Activated naive CD4-positive, alpha-beta T cell treated with anti-CD3 and anti-CD28 coated beads, Interleukin-2, amount 50 U/mL, for 24 hours (primary cell): ENCODE measurements around the gene SIGMAR1.
A peak's percentile ranks its signal among the peaks of the same experiment; 100 is the strongest.

Experiments
- H3K27ac Mint-ChIP-seq: one replicate; pipeline ENCODE4 v1.8.0; 2021; ENCODE audit warnings: mild to moderate bottlenecking, mixed read lengths
- H3K27me3 Mint-ChIP-seq: one replicate; pipeline ENCODE4 v1.8.0; 2021; ENCODE audit warnings: mixed read lengths
- H3K36me3 Mint-ChIP-seq: one replicate; pipeline ENCODE4 v1.8.0; 2021; ENCODE audit warnings: mixed read lengths
- H3K4me1 Mint-ChIP-seq: one replicate; pipeline ENCODE4 v1.8.0; 2021; ENCODE audit warnings: mixed read lengths
- H3K4me3 Mint-ChIP-seq: one replicate; pipeline ENCODE4 v1.8.0; 2021; ENCODE audit warnings: mild to moderate bottlenecking, mixed read lengths
- H3K9me3 Mint-ChIP-seq: one replicate; pipeline ENCODE4 v1.8.0; 2021; ENCODE audit warnings: mixed read lengths

Gene SIGMAR1

DNA sequence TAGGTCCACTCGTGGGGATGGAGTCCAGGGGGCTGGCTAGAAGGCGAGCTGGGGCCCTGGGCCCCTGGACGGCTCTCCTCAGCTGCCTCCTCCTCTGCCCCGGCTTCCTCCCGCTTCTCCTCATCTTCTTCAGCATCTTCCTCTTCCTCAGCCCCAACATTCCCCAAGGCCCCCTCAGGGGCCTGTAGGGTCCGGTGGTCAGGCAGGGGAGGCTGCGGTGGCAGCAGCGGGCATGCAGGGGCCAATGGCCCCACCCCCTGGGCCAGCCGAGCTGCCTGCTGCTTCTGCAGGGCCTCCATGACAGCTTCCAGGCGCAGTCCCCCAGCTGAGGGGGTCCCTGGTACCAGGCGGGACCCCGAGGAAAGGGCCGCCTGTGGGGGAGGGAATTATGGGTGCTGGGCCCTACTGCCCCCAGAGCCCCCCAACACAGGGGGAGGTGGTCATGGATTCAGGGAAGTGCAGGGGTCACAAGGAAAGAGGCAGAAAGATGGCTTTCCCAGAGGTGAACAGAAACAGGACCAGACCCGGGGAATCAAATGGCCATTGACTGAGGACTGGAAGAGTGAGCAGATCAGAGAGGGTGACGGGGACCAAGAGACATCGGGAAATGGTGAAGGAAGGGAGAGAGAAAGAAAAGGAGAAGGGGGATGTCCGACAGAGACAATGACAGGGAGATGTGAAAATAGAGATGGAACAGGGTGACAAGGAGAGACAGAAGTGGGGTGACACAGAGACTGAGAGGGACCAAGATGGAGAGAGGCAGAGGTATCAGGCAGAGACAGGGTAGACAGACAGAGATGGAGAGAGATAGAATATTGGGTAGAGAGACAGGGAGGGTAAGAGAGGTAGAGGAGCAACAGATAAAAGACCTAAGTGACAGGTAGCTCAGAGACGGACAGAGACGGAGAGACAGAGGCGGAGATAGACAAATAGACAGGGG lies 9.6 kb downstream of the SIGMAR1 start:
- H3K27me3 Mint-ChIP-seq, result peaks cover 46% of the 10 kb centered on the region
- H3K4me3 Mint-ChIP-seq, result peak overlapping the region; percentile 91

DNA sequence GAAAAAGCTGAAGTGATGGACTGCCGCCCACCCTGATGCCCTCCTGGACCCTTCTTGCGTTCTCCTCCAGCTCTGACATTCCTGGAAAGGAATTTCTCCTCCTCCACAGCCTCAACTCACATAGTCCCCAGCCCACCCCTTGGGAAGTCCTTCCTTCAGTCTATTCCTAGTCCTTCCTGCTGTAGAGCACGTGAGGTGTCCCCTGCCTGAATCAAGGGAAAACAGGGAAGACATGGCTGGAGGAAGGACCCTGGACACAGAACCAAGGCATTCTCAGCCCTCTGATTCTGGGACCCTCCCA lies 12.5 kb downstream of the SIGMAR1 start:
- peaks cover 2% of the 10 kb centered on the region for H3K36me3 Mint-ChIP-seq
- H3K9me3 Mint-ChIP-seq, result no peaks in the 10 kb centered on the region
- H3K27me3 Mint-ChIP-seq, result peaks cover 52% of the 10 kb centered on the region
- no peak overlapping the region for H3K4me3 Mint-ChIP-seq
- peak overlapping the region; percentile 59 for H3K27ac Mint-ChIP-seq
- H3K4me1 Mint-ChIP-seq, result peaks cover 25% of the 10 kb centered on the region

More for the DNA sequence above, 9.6 kb downstream of the SIGMAR1 start:
- Mint-ChIP-seq H3K36me3 (peaks cover 2% of the 10 kb centered on the region), H3K9me3 (no peaks in the 10 kb centered on the region), H3K4me1 (peaks cover 23% of the 10 kb centered on the region), H3K27ac (peak overlapping the region; percentile 65)

DNA sequence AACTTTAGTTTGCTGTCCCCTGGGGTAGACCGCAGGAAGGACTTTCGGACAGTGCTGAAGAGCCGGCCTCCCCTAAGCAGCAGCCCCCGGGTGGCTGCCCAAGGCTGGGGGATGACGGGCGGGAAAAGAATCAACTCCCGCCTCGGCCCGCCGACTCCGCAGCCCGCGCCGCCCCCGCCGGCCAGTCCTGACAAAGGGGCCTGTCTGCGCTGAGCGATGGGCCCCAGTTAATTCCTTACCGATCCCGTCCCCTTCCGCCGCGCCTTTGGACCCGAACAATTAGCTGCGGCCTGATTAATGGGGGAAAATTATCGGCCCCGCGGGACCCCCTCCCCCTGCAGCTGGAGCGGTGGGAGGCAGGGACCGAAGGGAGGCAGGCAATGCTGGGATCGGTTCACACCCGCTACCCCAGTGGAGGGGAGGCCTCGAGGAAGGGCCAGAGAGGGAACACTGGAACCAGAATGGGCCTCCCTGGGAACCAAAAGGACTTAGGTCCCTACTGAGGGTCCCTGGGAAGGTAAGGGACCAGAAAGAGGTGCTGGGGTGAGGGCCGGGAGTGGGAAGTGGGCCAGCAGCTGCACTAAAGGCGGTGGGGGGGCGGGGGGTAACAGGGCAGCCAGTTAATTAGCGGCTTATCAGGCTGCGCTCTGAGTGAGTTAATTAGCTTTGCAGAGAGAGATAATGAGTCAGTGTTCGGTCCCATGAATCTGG lies 13.0 kb downstream of the SIGMAR1 start:
- Mint-ChIP-seq H3K27me3 (peaks cover 50% of the 10 kb centered on the region), H3K27ac (peak overlapping the region; percentile 59), H3K4me3 (no peak overlapping the region), H3K4me1 (peaks cover 29% of the 10 kb centered on the region), H3K9me3 (no peaks in the 10 kb centered on the region), H3K36me3 (peaks cover 2% of the 10 kb centered on the region)

DNA sequence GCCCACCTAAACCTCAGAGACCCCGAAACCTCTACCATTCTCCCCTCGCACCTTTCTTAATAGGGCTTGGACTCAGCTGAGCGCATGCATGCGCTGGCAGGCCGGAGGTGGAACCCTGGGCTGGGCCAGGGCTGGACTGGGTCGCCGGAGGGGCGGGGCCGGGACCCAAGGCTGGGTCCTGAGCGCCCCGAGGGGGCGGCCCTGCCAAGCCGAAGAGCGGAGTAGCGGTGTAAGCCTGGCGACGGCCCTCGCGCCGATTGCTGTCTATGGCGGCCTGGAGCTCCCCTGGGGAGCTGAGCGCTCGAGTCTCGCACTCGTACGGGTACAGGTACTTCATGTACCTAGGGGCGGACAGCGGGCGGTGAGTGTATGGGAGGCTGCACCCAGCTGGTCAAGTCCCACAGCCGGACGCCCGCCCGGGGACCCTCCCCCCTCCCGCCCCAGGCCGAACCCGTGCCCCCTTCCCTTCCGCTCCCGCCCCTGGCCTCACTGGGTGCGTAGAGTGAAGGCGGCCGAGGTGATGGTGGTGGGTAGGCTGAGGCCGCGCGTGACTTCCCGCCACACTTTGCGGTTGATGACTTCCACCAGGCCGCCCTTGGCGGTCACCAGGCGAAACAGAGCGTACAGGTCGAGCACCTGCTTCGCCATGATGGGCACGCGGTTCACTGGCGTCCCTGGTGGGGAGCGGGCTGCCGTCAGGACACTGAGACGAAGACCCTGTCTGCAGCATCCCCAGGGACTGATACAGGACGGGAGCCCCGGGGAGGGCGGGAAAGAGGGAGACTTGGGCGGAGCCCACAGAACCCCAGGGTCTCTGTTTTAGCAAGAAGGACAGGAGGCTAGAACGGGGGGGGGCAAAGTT lies 14.0 kb downstream of the SIGMAR1 start:
- peak overlapping the region; percentile 70 for H3K27ac Mint-ChIP-seq
- no peaks in the 10 kb centered on the region for H3K9me3 Mint-ChIP-seq
- H3K4me3 Mint-ChIP-seq, result peak overlapping the region; percentile 35
- H3K36me3 Mint-ChIP-seq, result peaks cover 2% of the 10 kb centered on the region
- H3K4me1 Mint-ChIP-seq, result peaks cover 32% of the 10 kb centered on the region
- peaks cover 45% of the 10 kb centered on the region for H3K27me3 Mint-ChIP-seq

DNA sequence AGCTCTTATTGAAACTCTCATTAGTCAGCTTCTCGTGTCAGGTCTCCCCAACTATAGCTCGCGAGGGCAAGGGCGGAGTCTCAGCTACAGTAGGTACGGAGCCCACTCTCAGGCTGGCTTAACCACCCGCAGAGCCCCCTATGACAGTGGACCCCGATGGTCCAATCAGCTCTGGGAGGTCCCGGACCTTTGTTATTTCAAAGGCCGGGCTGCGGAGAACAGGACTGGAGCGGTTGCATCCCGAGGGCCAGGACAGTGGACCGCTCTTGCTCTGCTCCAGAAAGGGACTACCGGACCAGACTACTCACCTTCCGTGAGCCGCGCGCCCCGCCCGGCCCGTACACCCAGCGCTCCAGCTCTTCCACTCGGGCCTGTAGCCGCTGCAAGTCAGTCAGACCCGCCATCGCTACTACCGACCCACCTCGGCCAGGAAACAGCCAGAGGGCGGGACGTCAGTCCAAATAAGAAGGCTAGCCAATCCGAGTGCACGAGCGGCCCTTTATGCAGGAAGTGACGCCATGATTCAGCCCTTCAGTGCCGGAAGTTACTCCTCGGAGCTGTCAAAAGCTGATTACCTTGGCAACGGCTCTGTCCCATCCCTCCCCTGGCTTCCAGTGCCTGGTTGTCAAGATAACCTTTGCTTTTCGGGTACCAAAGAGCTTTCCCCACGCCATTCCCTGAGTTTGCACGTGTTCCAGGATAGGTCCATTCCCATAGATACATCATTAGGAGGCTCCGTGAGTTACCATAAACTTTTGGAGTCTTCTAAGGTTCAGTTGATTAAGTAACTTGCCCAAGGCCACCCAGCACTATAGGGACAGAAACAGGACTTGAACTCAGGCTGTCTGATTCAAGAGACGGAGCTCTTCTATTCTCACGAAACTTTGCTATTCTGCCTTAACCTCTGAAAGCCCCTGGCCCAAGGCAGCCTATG lies 17.3 kb downstream of the SIGMAR1 start, which contains the start of gene DCTN3:
DCTN3 (minus strand) TSS at position 435 of the 934 bp plus-strand sequence; CDS start at position 404, 31 bp downstream.
- H3K36me3 Mint-ChIP-seq, result peaks cover 3% of the 10 kb centered on the region
- H3K4me3 Mint-ChIP-seq, result peak within 1 kb of the TSS; percentile 88
- H3K9me3 Mint-ChIP-seq, result no peaks in the 10 kb centered on the region
- peak within 1 kb of the TSS; percentile 62 for H3K27ac Mint-ChIP-seq
- H3K4me1 Mint-ChIP-seq, result peaks cover 25% of the 10 kb centered on the region
- H3K27me3 Mint-ChIP-seq, result peaks cover 22% of the 10 kb centered on the region

DNA sequence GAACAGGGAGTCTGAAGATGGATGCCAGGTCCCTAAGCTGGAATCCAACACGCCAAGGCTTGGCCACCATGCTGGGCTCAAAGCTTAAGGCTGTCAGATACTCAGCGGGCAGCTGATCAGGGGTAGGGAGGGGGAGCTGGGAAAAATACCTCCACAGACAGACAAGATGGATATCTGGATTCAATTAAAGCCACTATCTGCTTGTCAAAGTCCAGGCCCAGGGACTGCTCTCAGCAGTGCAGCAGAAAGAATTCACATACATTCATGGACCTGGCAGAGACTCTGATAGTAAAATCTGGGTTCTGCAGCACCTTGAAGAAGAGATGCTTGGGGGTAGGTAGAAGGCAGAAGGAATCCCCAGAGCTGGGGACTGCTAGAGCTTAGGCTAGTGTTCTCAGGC lies 22.5 kb downstream of the SIGMAR1 start:
- no peak overlapping the region for H3K4me3 Mint-ChIP-seq
- H3K36me3 Mint-ChIP-seq, result peaks cover 7% of the 10 kb centered on the region
- no peak overlapping the region for H3K27ac Mint-ChIP-seq

DNA sequence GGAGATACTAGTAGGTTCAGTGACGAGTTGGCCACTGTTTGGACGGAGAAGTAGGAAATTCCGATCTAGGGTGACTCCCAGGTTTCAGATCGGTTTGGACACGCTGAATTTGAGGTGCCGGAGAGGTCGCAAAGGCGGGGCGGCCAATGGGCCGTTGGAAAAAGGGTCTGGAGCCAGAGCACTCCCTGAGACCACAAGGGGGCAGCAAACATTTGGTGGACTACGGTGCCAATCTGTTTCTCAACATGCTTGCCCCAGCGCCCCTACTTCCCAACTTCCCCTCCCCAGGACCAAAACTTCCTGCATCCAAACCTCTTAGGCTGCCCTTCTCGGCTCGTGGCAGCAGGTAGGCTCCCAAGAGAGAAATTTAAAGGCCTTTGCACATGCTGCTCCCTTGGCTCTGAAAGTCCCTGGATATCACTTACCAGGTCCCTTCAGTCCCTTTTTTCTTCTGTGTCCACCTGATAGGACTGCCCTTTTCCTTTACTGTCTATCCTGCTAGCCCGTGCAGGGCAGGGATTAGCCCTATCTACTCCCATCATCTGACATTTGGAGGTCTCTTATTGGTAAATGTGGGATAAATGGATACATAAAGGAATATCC lies 24.7 kb downstream of the SIGMAR1 start:
- Mint-ChIP-seq H3K4me3 (peak overlapping the region; percentile 92), H3K9me3 (no peaks in the 10 kb centered on the region), H3K27me3 (no peaks in the 10 kb centered on the region), H3K36me3 (peaks cover 7% of the 10 kb centered on the region), H3K4me1 (peaks cover 26% of the 10 kb centered on the region), H3K27ac (peak overlapping the region; percentile 71)

More for the DNA sequence above, 22.5 kb downstream of the SIGMAR1 start:
- H3K27me3 Mint-ChIP-seq, result no peaks in the 10 kb centered on the region
- H3K9me3 Mint-ChIP-seq, result no peaks in the 10 kb centered on the region
- peaks cover 38% of the 10 kb centered on the region for H3K4me1 Mint-ChIP-seq

DNA sequence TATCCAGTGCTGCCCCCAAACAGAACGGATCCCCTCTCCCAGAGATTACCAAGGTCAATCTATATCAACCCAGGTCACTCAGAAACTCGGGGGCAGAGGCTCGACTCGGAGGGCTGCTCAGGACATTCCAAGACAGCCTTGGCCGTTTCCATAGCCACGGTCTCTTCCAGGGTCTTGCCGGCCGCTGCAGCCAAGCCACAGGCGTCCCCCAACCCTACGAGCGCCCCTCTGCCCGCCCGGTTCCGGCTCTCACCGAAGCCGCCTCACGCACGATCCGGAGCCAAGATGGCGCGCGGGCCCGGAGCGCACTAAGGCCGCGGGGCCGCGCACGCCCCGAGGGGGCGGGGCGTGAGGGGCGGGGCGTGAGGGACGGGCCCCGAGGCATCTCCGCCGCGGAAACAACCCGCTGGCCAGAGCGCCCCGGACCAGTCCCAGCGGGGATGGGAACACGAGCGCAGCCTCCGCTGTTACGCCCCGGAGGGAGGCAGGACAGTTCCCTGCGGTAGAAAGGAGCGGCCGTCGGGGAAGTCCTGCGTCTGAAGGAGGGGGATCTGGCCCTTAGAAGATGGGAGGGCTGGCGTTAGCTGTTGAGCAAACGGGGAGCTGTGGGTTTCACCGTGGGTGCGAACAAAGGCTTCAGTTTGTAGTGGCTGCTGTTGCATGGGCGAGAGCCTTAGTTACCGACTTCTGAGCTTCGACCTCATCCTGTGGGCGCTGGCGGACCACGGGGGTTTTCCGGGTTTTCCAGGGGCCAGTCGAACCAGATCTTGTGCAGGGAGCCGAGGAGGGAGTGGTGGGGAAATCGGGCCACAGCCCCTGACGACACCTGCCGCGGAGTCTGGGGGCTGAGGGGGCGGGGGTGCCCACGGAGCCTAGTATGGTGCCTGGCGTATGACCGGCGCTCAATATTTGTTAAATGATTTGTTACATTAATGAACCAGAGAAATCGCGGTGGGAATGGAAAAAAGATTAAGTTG lies 25.5 kb downstream of the SIGMAR1 start, which contains the start of gene RPP25L:
RPP25L (minus strand) TSS at position 287 of the 977 bp plus-strand sequence. CDS start 801 bp downstream, outside the sequence.
- Mint-ChIP-seq H3K36me3 (peaks cover 7% of the 10 kb centered on the region), H3K9me3 (no peaks in the 10 kb centered on the region), H3K4me1 (peaks cover 26% of the 10 kb centered on the region), H3K4me3 (peak within 1 kb of the TSS; percentile 92), H3K27me3 (no peaks in the 10 kb centered on the region), H3K27ac (peak within 1 kb of the TSS; percentile 95)

DNA sequence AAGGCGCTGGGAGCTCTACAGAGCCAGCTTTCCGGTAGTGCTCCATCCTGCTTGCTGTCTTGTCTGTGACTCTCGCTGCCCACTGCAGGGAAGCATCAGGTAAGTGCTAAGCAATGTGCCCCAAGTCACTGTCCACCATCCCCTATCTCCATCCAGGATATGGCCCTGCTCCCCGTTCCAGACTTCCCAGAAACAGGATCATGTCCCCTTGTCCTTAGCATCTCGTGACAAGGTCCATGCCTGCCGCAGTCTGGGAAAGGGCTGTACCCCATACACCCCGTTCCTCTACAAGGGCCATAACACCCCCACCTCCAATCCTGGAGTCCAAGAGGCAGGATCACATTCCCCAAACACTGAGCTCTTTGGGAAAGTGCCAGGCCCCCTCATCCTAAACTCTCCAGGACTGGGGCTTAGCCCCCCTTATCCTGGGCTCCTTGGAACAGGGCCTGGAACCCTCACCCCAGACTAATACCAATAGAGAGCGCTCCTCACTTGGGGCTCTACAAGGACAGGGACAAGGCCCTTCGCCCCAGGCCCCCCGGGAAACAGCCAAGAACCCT lies 26.3 kb downstream of the SIGMAR1 start:
- H3K36me3 Mint-ChIP-seq, result peaks cover 5% of the 10 kb centered on the region
- no peaks in the 10 kb centered on the region for H3K9me3 Mint-ChIP-seq
- H3K4me1 Mint-ChIP-seq, result peaks cover 26% of the 10 kb centered on the region
- peak overlapping the region; percentile 95 for H3K27ac Mint-ChIP-seq
- H3K27me3 Mint-ChIP-seq, result no peaks in the 10 kb centered on the region
- peak overlapping the region; percentile 92 for H3K4me3 Mint-ChIP-seq

DNA sequence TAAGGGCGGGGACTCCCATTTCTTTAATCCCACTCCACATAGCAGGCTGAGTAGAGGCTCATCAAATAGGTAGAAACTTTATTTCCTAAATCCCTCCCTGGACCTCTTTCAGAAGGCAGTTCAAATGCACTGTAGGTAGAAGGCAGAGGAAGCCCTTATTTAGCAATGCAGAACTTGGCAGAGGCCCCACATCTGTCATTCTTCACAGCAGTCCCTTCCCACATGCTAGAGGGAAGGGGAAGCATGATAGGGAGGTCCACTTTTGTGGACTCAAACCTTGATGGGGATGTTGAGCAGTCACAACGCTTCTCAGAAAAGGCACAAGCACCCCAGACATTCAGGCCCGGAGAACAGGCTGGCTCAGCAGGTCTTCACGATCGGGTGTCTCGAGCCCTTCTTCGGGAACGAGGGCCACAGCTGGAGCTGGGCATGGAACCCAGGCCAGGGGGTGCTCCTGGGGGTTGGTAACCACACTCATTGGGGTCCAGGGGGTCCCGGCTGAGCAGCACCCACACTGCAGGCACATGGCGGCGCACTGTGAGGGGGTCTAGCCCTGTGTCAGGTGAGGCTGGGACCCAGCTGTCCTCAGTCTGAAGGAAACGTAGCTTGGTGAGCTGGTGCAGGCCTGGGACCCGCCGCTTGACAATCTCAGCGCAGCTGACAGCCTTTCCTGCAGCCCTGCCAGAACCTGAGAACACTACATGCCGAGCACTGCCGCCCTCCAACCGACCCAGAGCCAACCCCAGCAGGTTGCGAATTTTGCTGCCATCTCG lies 27.0 kb downstream of the SIGMAR1 start:
- Mint-ChIP-seq H3K4me3 (peak overlapping the region; percentile 92), H3K4me1 (peaks cover 26% of the 10 kb centered on the region), H3K27me3 (no peaks in the 10 kb centered on the region), H3K9me3 (no peaks in the 10 kb centered on the region), H3K36me3 (peaks cover 4% of the 10 kb centered on the region), H3K27ac (no peak overlapping the region)

DNA sequence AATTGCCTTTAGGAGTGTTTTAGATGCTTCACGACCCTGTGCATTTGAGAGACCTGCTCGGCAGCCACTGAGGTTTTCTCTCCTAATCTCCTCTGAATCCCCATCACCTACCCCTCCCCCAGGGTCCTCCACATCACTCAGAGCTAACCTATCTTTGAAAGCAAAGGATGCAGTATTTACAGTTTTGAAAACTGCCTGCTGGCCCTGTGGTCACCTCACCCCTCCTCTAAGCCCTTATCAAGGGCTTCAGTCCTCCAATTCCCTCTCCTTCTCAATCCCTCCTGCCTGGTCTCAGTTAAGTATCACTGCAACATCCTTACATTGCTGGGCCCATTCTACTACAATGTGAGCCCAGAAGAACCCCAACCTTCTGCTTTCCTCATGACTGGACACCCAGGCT lies 30.3 kb downstream of the SIGMAR1 start:
- peaks cover 16% of the 10 kb centered on the region for H3K4me1 Mint-ChIP-seq
- no peaks in the 10 kb centered on the region for H3K9me3 Mint-ChIP-seq
- H3K36me3 Mint-ChIP-seq, result peaks cover 1% of the 10 kb centered on the region
- H3K27ac Mint-ChIP-seq, result no peak overlapping the region
- H3K27me3 Mint-ChIP-seq, result peaks cover 2% of the 10 kb centered on the region
- no peak overlapping the region for H3K4me3 Mint-ChIP-seq

DNA sequence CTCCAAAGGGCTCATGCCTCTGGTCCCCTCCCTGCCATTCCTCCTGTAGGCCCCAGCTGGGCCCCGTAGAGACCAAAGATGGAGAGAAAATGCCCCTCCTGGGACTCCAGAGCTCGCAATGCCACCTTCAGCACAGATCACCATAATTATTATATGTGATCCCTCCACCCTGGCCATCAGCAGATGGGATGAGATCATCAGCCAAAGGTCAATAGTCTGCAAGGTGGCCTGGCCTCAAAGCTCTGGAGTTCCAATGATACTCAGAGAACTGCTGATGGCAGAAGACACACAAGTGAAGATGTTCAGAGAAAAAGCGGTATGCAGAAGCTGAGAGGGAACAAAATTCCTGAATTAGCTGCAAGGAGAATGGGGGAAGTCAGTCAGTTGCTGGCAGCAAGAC lies 30.7 kb downstream of the SIGMAR1 start:
- peaks cover 2% of the 10 kb centered on the region for H3K27me3 Mint-ChIP-seq
- peaks cover 14% of the 10 kb centered on the region for H3K4me1 Mint-ChIP-seq
- H3K27ac Mint-ChIP-seq, result no peak overlapping the region
- no peaks in the 10 kb centered on the region for H3K9me3 Mint-ChIP-seq
- peaks cover 1% of the 10 kb centered on the region for H3K36me3 Mint-ChIP-seq
- H3K4me3 Mint-ChIP-seq, result no peak overlapping the region
